Vagina (tissue), 2 donors: ENCODE measurements around the gene TNFAIP1.

Source experiments
- CTCF ChIP-seq, 3 experiments: fragments of 450-650 bp in 2 of 3; fragments of 200-600 bp in 1 of 3; sonication (generic) in 1 of 3; IDR thresholded peaks; one replicate each; pipeline ENCODE4 v1.5.1; 2017 to 2019; ENCODE audit warnings: antibody characterized with exemption in 3 of 3, mild to moderate bottlenecking in 2 of 3, moderate library complexity in 2 of 3
- POLR2A ChIP-seq, 2 donors: fragments of 450-650 bp; IDR thresholded peaks; one replicate each; pipeline ENCODE4 v1.6.1; 2017; ENCODE audit warnings: antibody characterized with exemption in 2 of 2, mild to moderate bottlenecking in 2 of 2, moderate library complexity in 2 of 2

GRCh38 chr17:28366605-28367004 lies 31.0 kb downstream of the TNFAIP1 start:
- TF ChIP-seq CTCF (IDR thresholded peaks at IDR 0.05) (no peak), POLR2A (IDR thresholded peaks at IDR 0.05) (no peak)
